GM12801 (cell line): ENCODE data around the gene CES5A.

Source experiments
- CTCF ChIP-seq: IDR thresholded peaks from one replicate; pipeline ENCODE4 v1.5.1; 2011; ENCODE audit warnings: control low read depth; ENCODE audit not compliant: insufficient read length; ENCODE audit errors: extremely low read depth

The CES5A gene

GRCh38 chr16:55873122-55873521, 2.1 kb downstream of the CES5A start:
- no peak for TF ChIP-seq CTCF

DNA sequence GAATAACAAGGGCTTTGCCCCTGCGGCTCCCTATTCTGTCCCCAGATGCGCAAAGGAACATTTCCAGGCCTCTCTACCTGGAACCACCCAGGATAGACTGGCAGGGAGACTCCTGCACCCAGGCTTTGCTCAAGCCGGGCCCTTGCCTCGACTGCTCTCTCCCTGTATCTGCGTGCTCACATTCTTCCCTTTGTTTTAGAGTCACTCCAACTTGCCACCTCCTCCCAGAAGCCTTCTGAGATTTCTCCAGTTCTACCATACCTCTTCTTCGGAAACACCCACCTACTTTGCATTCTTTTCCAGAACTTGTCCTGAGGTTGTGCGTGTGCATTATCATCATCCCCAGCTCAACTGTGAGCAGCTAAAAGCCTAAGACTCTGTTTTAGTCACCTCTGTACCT, 3.0 kb downstream of the CES5A start:
- no peak for TF ChIP-seq CTCF

DNA sequence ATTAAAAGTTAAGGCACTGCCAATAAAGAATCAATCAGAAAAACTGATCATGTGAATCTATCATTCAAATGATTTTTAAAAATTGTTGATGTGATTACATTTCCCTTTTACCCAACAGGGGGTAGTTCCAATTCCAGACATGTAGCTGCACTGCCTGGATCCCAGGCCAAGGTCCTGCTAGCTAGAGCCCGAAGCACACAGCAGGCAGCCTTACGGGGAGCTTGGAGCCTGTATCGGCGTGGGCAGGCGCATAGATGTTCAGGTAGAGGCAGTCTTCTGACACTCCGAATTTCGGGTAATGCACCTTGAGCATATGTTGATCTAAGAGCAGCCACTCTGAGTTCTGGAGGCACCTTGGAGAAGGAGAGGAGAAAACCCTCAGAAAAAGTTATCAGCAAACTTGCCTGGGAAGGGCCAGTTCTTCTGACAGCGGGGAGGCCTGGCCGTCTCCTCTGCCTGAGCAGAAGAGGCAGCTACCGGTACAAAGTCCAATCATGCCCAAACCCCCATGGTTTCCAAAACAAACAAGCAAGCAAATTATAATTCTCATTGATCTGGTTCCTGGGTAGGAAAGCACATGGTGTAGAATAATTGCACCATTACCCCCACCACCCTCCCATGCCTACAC, 3.6 kb downstream of the CES5A start:
- TF ChIP-seq CTCF, result no peak

- TF ChIP-seq CTCF, result no peak
Measured at GRCh38 chr16:55868980-55869379, 6.2 kb downstream of the CES5A start.

DNA sequence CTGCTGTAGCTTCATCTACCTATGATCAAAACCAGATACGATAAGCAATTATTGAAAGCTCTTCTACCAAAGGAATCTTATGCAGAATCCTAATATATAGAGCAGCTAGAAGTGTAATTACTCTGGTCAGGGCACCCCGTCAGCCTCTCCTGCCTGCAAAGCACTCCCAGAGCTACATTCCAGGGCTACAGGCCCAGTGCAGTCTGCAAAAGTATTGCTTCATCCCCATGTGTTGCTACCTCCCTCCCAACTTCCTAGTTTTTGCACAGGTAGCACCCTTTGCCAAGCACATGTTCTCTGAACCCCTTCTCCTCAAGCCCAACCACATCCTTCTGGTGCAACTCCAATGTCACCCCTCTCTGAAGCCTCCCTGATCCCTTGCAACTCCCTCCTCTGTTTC, 7.0 kb downstream of the CES5A start:
- TF ChIP-seq CTCF, result no peak

- TF ChIP-seq CTCF, result no peak
Measured at GRCh38 chr16:55861288-55861687, 13.9 kb downstream of the CES5A start.

- TF ChIP-seq CTCF, result no peak
Measured at GRCh38 chr16:55856950-55857349, 18.2 kb downstream of the CES5A start.
